ENCODE data around the gene TARS3.
"Not testable (repeated sequence)": the region's sequence is repeated elsewhere in the genome, so short reads cannot be mapped to it uniquely, and the experiment has no call there.

TARS3 gene

GRCh38 chr15:101637919-101638318 is 86.4 kb downstream of the TARS3 start:
- no peak for DNase-seq
- in situ Hi-C loops (cut with HindIII; ENCODE audit: low pct_ligation_motif_present, low pct_unique_long_range_greater_than_20kb, low sequenced_read_pairs): no loop called here

GRCh38 chr15:101637516-101637915 is 86.8 kb downstream of the TARS3 start:
- in situ Hi-C loops (cut with HindIII; ENCODE audit: low pct_ligation_motif_present, low pct_unique_long_range_greater_than_20kb, low sequenced_read_pairs): no loop called here
- DNase-seq: no peak

GRCh38 chr15:101637038-101637437 is 87.2 kb downstream of the TARS3 start:
- DNase-seq: no peak
- in situ Hi-C loops (cut with HindIII; ENCODE audit: low pct_ligation_motif_present, low pct_unique_long_range_greater_than_20kb, low sequenced_read_pairs): no loop called here

GRCh38 chr15:101635944-101636727 is 88.1 kb downstream of the TARS3 start:
- DNase-seq: no peak
- in situ Hi-C loops (cut with HindIII; ENCODE audit: low pct_ligation_motif_present, low pct_unique_long_range_greater_than_20kb, low sequenced_read_pairs): no loop called here

- DNase-seq: no peak
- in situ Hi-C loops (cut with HindIII; ENCODE audit: low pct_ligation_motif_present, low pct_unique_long_range_greater_than_20kb, low sequenced_read_pairs): no loop called here
Observed at GRCh38 chr15:101633356-101633755, 90.9 kb downstream of the TARS3 start.

- DNase-seq; in situ Hi-C loops (cut with HindIII; ENCODE audit: low pct_ligation_motif_present, low pct_unique_long_range_greater_than_20kb, low sequenced_read_pairs): not testable (repeated sequence)
Observed at GRCh38 chr15:101626729-101627128, 97.5 kb downstream of the TARS3 start.

GRCh38 chr15:101625980-101626379 is 98.3 kb downstream of the TARS3 start:
- DNase-seq: no peak
- in situ Hi-C loops (cut with HindIII; ENCODE audit: low pct_ligation_motif_present, low pct_unique_long_range_greater_than_20kb, low sequenced_read_pairs): no loop called here

- no peak for DNase-seq
- in situ Hi-C loops (cut with HindIII; ENCODE audit: low pct_ligation_motif_present, low pct_unique_long_range_greater_than_20kb, low sequenced_read_pairs): no loop called here
Observed at GRCh38 chr15:101625184-101625583, 99.1 kb downstream of the TARS3 start.

GRCh38 chr15:101623367-101624304 is 100.6 kb downstream of the TARS3 start:
- in situ Hi-C loops (cut with HindIII; ENCODE audit: low pct_ligation_motif_present, low pct_unique_long_range_greater_than_20kb, low sequenced_read_pairs): no loop called here
- DNase-seq: no peak

GRCh38 chr15:101621961-101622360 is 102.3 kb downstream of the TARS3 start:
- no peak for DNase-seq
- in situ Hi-C loops (cut with HindIII; ENCODE audit: low pct_ligation_motif_present, low pct_unique_long_range_greater_than_20kb, low sequenced_read_pairs): no loop called here

GRCh38 chr15:101620671-101621070 is 103.6 kb downstream of the TARS3 start:
- DNase-seq: no peak
- in situ Hi-C loops (cut with HindIII; ENCODE audit: low pct_ligation_motif_present, low pct_unique_long_range_greater_than_20kb, low sequenced_read_pairs): no loop called here

- DNase-seq: no peak
- in situ Hi-C loops (cut with HindIII; ENCODE audit: low pct_ligation_motif_present, low pct_unique_long_range_greater_than_20kb, low sequenced_read_pairs): no loop called here
Observed at GRCh38 chr15:101619615-101619865, 104.7 kb downstream of the TARS3 start.

- in situ Hi-C loops (cut with HindIII; ENCODE audit: low pct_ligation_motif_present, low pct_unique_long_range_greater_than_20kb, low sequenced_read_pairs): no loop called here
- no peak for DNase-seq
Observed at GRCh38 chr15:101618851-101619614, 105.2 kb downstream of the TARS3 start.

GRCh38 chr15:101618076-101618475 is 106.2 kb downstream of the TARS3 start:
- in situ Hi-C loops (cut with HindIII; ENCODE audit: low pct_ligation_motif_present, low pct_unique_long_range_greater_than_20kb, low sequenced_read_pairs): no loop called here
- no peak for DNase-seq

GRCh38 chr15:101617390-101617965 is 106.8 kb downstream of the TARS3 start:
- in situ Hi-C loops (cut with HindIII; ENCODE audit: low pct_ligation_motif_present, low pct_unique_long_range_greater_than_20kb, low sequenced_read_pairs): no loop called here
- no peak for DNase-seq

GRCh38 chr15:101615986-101616848 is 108.1 kb downstream of the TARS3 start:
- no peak for DNase-seq
- in situ Hi-C loops (cut with HindIII; ENCODE audit: low pct_ligation_motif_present, low pct_unique_long_range_greater_than_20kb, low sequenced_read_pairs): no loop called here

- in situ Hi-C loops (cut with HindIII; ENCODE audit: low pct_ligation_motif_present, low pct_unique_long_range_greater_than_20kb, low sequenced_read_pairs): no loop called here
- no peak for DNase-seq
Observed at GRCh38 chr15:101615414-101615985, 108.8 kb downstream of the TARS3 start.

- in situ Hi-C loops (cut with HindIII; ENCODE audit: low pct_ligation_motif_present, low pct_unique_long_range_greater_than_20kb, low sequenced_read_pairs): no loop called here
Observed at GRCh38 chr15:101614761-101615160, 109.5 kb downstream of the TARS3 start.

More at GRCh38 chr15:101614761-101615160, 109.5 kb downstream of the TARS3 start:
- DNase-seq: no peak
